Loucy (cell line): Measurements from ENCODE around the gene PUM2.

Experiments used
- H2AFZ ChIP-seq: fragments of 200-600 bp; sonication (generic); 2 replicates; pipeline ENCODE4 v1.6.0; 2016; ENCODE audit warnings: antibody characterized with exemption, mild to moderate bottlenecking, low read length, moderate library complexity
- H3F3A ChIP-seq: fragments of 200-600 bp; 2 replicates; pipeline ENCODE4 v1.6.0; 2016; ENCODE audit warnings: antibody characterized with exemption, low read depth, mild to moderate bottlenecking
- H3K27me3 ChIP-seq: fragments of 200-600 bp; sonication (generic); 2 replicates; pipeline ENCODE4 v1.6.1; 2014; ENCODE audit warnings: low read length, mild to moderate bottlenecking; ENCODE audit not compliant: insufficient read depth, poor library complexity, severe bottlenecking
- H3K36me3 ChIP-seq: fragments of 200-600 bp; sonication (generic); 2 replicates; pipeline ENCODE4 v1.6.1; 2016; ENCODE audit warnings: low read length; ENCODE audit not compliant: insufficient read depth
- H3K4me1 ChIP-seq: fragments of 200-600 bp; sonication (generic); 2 replicates; pipeline ENCODE4 v1.5.1; 2014; ENCODE audit warnings: low read length, mild to moderate bottlenecking; ENCODE audit not compliant: insufficient read depth, poor library complexity, severe bottlenecking
- H3K4me2 ChIP-seq: fragments of 200-600 bp; sonication (generic); 2 replicates; pipeline ENCODE4 v1.6.0; 2014; ENCODE audit warnings: antibody characterized with exemption, low read length, low read depth, mild to moderate bottlenecking; ENCODE audit not compliant: poor library complexity, severe bottlenecking
- H3K4me3 ChIP-seq: fragments of 200-600 bp; sonication (generic); 2 replicates; pipeline ENCODE4 v1.5.1; 2014; ENCODE audit warnings: low read length, mild to moderate bottlenecking, mixed read lengths; ENCODE audit not compliant: poor library complexity, severe bottlenecking
- H3K79me2 ChIP-seq: fragments of 200-600 bp; sonication (generic); 2 replicates; pipeline ENCODE4 v1.6.1; 2014; ENCODE audit warnings: low read length; ENCODE audit not compliant: insufficient read depth
- H3K9ac ChIP-seq: fragments of 200-600 bp; sonication (generic); 2 replicates; pipeline ENCODE4 v1.6.0; 2014; ENCODE audit warnings: mild to moderate bottlenecking, low read depth, low read length, moderate library complexity; ENCODE audit not compliant: poor library complexity, severe bottlenecking
- H3K9me2 ChIP-seq: fragments of 200-600 bp; sonication (generic); replicated peaks from 2 replicates; pipeline ENCODE4 v1.6.1; 2016; ENCODE audit warnings: low read depth, low read length, mixed read lengths
- H3K9me3 ChIP-seq: fragments of 200-600 bp; sonication (generic); 2 replicates; pipeline ENCODE4 v1.6.1; 2014; ENCODE audit warnings: mild to moderate bottlenecking, antibody characterized with exemption, low read length, low read depth; ENCODE audit not compliant: insufficient read depth
- H4K20me1 ChIP-seq: fragments of 200-600 bp; sonication (generic); 2 replicates; pipeline ENCODE4 v1.6.0; 2014; ENCODE audit warnings: antibody characterized with exemption, low read length, mild to moderate bottlenecking; ENCODE audit not compliant: insufficient read depth, poor library complexity, severe bottlenecking
- CTCF ChIP-seq: fragments of 200-600 bp; sonication (generic); conservative IDR thresholded peaks from 2 replicates; pipeline ENCODE4 v1.5.1; 2014; ENCODE audit warnings: mild to moderate bottlenecking, antibody characterized with exemption, low read length
- EZH2phosphoT487 ChIP-seq: fragments of 200-600 bp; IDR thresholded peaks from 2 replicates; pipeline ENCODE4 v1.6.1; 2018; ENCODE audit warnings: antibody characterized with exemption, mild to moderate bottlenecking, moderate library complexity, borderline replicate concordance

The PUM2 gene

GRCh38 chr2:20355131-20355530 is 4.5 kb upstream of the PUM2 start:
- Histone ChIP-seq H3K4me1 (peaks cover 15% of the 10 kb centered on the region), H3K4me3 (no peak overlapping the region), H3K9me2 (no peaks in the 10 kb centered on the region), H3K9me3 (no peaks in the 10 kb centered on the region), H3K27me3 (peaks cover 2% of the 10 kb centered on the region), H3K4me2 (no peak overlapping the region), H2AFZ (no peak overlapping the region), H3K9ac (no peak overlapping the region), H4K20me1 (peaks cover 3% of the 10 kb centered on the region), H3F3A (peaks cover 5% of the 10 kb centered on the region; the same call in 1 of the 2 replicates), H3K36me3 (no peaks in the 10 kb centered on the region), H3K79me2 (peaks cover 4% of the 10 kb centered on the region)
- TF ChIP-seq EZH2phosphoT487 (no peak), CTCF (no peak)

- peaks cover 21% of the 10 kb centered on the region for H3K4me1 ChIP-seq
- no peak overlapping the region for H3K4me2 ChIP-seq
- H2AFZ ChIP-seq: no peak overlapping the region
- no peak overlapping the region for H3K9ac ChIP-seq
- H3F3A ChIP-seq: peaks cover 5% of the 10 kb centered on the region; the same call in 1 of the 2 replicates
- no peaks in the 10 kb centered on the region for H3K9me3 ChIP-seq
- no peaks in the 10 kb centered on the region for H3K36me3 ChIP-seq
- H4K20me1 ChIP-seq: peaks cover 20% of the 10 kb centered on the region
- H3K27me3 ChIP-seq: peaks cover 6% of the 10 kb centered on the region
- TF ChIP-seq EZH2phosphoT487 (no peak), CTCF (no peak)
- H3K4me3 ChIP-seq: no peak overlapping the region
- peaks cover 21% of the 10 kb centered on the region for H3K79me2 ChIP-seq
- H3K9me2 ChIP-seq: no peaks in the 10 kb centered on the region
These were observed 2.8 kb upstream of the PUM2 start for GRCh38 chr2:20353241-20353992.

- no peak overlapping the region for H3K4me3 ChIP-seq
- H3K9me3 ChIP-seq: no peaks in the 10 kb centered on the region
- no peaks in the 10 kb centered on the region for H3K9me2 ChIP-seq
- peaks cover 28% of the 10 kb centered on the region for H3K79me2 ChIP-seq
- no peaks in the 10 kb centered on the region for H3K36me3 ChIP-seq
- no peak overlapping the region for H2AFZ ChIP-seq
- H3K27me3 ChIP-seq: peaks cover 6% of the 10 kb centered on the region
- TF ChIP-seq EZH2phosphoT487 (no peak), CTCF (no peak)
- peaks cover 27% of the 10 kb centered on the region for H4K20me1 ChIP-seq
- peak overlapping the region; percentile 97 for H3K9ac ChIP-seq
- H3K4me2 ChIP-seq: peak overlapping the region; percentile 97
- H3F3A ChIP-seq: peaks cover 5% of the 10 kb centered on the region; the same call in 1 of the 2 replicates
- H3K4me1 ChIP-seq: peaks cover 23% of the 10 kb centered on the region
These were observed 2.1 kb upstream of the PUM2 start for GRCh38 chr2:20352581-20353216.
